Keratinocyte (primary cell): Measurements from ENCODE around the gene AKAP13. TPM values are rescaled to one million over a fixed set of nuclear protein-coding genes. Genes with fewer than 3 reads are reported as not detected.
"Not testable (repeated sequence)": the region's sequence is repeated elsewhere in the genome, so short reads cannot be mapped to it uniquely, and the experiment has no call there.

Experiments used
- DNase-seq: peaks from one replicate; pipeline ENCODE4 v3.0.0-alpha.2; 2011; ENCODE audit warnings: low read depth, missing footprints, low spot score
- FAIRE-seq: peaks from 2 replicates; lab custom pipeline; 2011; peaks lifted over from hg19 to GRCh38; lab: Jason Lieb, UNC
- H2AFZ ChIP-seq: 2 replicates; pipeline ENCODE4 v1.6.0; 2012; ENCODE audit warnings: low read length, control low read depth, inconsistent platforms; ENCODE audit not compliant: control insufficient read depth
- H3K27ac ChIP-seq: 2 replicates; pipeline ENCODE4 v1.5.1; 2011; ENCODE audit warnings: low read length; ENCODE audit not compliant: control insufficient read depth, insufficient read depth
- H3K27me3 ChIP-seq: 3 replicates; pipeline ENCODE4 v1.6.0; 2011; ENCODE audit warnings: low read length; ENCODE audit not compliant: control insufficient read depth, insufficient read depth; ENCODE audit errors: extremely low read depth
- H3K36me3 ChIP-seq, 2 experiments: 2 replicates in 1 of 2; 3 replicates in 1 of 2; pipeline ENCODE4 v1.5.1; 2011; ENCODE audit warnings: low read length in 2 of 2, mild to moderate bottlenecking in 1 of 2; ENCODE audit not compliant: control insufficient read depth in 2 of 2, insufficient read depth in 2 of 2; ENCODE audit errors: extremely low read depth in 1 of 2
- H3K4me1 ChIP-seq: 3 replicates; pipeline ENCODE4 v1.5.1; 2011; ENCODE audit warnings: low read length; ENCODE audit not compliant: control insufficient read depth, insufficient read depth; ENCODE audit errors: extremely low read depth
- H3K4me2 ChIP-seq: 3 replicates; pipeline ENCODE4 v1.6.0; 2011; ENCODE audit warnings: low read depth, low read length; ENCODE audit not compliant: control insufficient read depth, insufficient read depth; ENCODE audit errors: extremely low read depth
- H3K4me3 ChIP-seq, 3 experiments: fragments of 200-600 bp in 1 of 3; sonication (generic) in 1 of 3; 2 replicates in 2 of 3; 3 replicates in 1 of 3; pipeline ENCODE4 v1.5.1; 2011 to 2016; ENCODE audit warnings: low read length in 3 of 3, mild to moderate bottlenecking in 3 of 3, control low read depth in 2 of 3, inconsistent platforms in 1 of 3, low read depth in 1 of 3, mixed read lengths in 1 of 3, mixed run types in 1 of 3, moderate library complexity in 1 of 3; ENCODE audit not compliant: control insufficient read depth in 2 of 3, insufficient read depth in 2 of 3; ENCODE audit errors: extremely low read depth in 1 of 3
- H3K79me2 ChIP-seq: 2 replicates; pipeline ENCODE4 v1.6.0; 2012; ENCODE audit warnings: low read length; ENCODE audit not compliant: control insufficient read depth, insufficient read depth
- H3K9ac ChIP-seq: 3 replicates; pipeline ENCODE4 v1.6.0; 2011; ENCODE audit warnings: low read length; ENCODE audit not compliant: control insufficient read depth, insufficient read depth; ENCODE audit errors: extremely low read depth
- H3K9me1 ChIP-seq: 3 replicates; pipeline ENCODE4 v1.6.0; 2011; ENCODE audit warnings: low read length; ENCODE audit not compliant: control insufficient read depth, insufficient read depth; ENCODE audit errors: extremely low read depth
- H3K9me3 ChIP-seq: 2 replicates; pipeline ENCODE4 v1.5.1; 2012; ENCODE audit warnings: low read depth, low read length; ENCODE audit not compliant: control insufficient read depth
- H4K20me1 ChIP-seq: 3 replicates; pipeline ENCODE4 v1.6.0; 2011; ENCODE audit warnings: low read length; ENCODE audit not compliant: control insufficient read depth, insufficient read depth; ENCODE audit errors: extremely low read depth
- CTCF ChIP-seq, 3 experiments: IDR thresholded peaks in 1 of 3; conservative IDR thresholded peaks in 1 of 3; optimal IDR thresholded peaks in 1 of 3; 2 replicates in 2 of 3; 3 replicates in 1 of 3; pipeline versions ENCODE3 to v1.5.1; 2011; ENCODE audit warnings: low read length in 3 of 3, mild to moderate bottlenecking in 3 of 3, moderate library complexity in 2 of 3, control low read depth in 1 of 3, inconsistent platforms in 1 of 3; ENCODE audit not compliant: insufficient read depth in 2 of 3; ENCODE audit errors: extremely low read depth in 1 of 3
- EZH2 ChIP-seq: IDR thresholded peaks from one replicate; pipeline ENCODE4 v1.6.1; 2012; ENCODE audit warnings: inconsistent platforms, mild to moderate bottlenecking, low read length, moderate library complexity
- dilution Hi-C: fragments of 300-500 bp; cut with MboI; formaldehyde crosslinking; loops from one replicate; pipeline ENCODE4 v1.7.0; 2020; ENCODE audit warnings: low sequenced_read_pairs; ENCODE audit not compliant: extremely low pct_ligation_motif_present
- polyA plus RNA-seq, 5 experiments: library from polyadenylated mRNA; depleted of rRNA in 3 of 5; stranded (reverse) in 3 of 5; stranded (forward) in 1 of 5; unstranded in 1 of 5; fragments of >200 nt; gene quantifications; 1 replicate in 1 of 5; 2 replicates in 3 of 5; 3 replicates in 1 of 5; pipeline versions ENCODE4 v1.2.1 to v1.2.3, GENCODE V29; 2011 to 2012; ENCODE audit warnings: missing spikeins in 2 of 5, low read depth in 1 of 5, low replicate concordance in 1 of 5

The AKAP13 gene
- polyA plus RNA-seq, 1 donor (not counting 4 experiments of a cell fraction or from before 2014, with no cell fraction given): 16.7 TPM

DNA sequence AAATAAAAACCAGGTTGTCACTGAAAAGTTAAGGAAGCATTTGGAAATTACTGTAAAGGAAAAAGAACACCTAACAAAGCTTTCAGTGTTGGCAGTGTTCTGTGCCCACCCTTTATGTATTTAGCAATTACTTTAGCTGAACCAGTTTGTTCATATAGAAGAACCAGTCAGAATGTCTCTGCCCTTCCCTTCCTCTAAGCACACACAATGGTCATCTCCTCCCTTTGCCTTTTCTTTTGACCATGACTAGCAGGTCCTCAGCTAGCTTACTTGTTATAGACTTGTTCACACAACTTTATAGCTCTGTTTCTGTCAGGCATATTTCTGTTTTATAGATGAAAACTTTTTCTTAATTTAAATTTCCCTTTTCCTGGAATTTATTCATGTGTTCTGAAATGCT, 59.6 kb downstream of the AKAP13 start:
- no peaks in the 10 kb centered on the region for H4K20me1 ChIP-seq
- H3K27ac ChIP-seq: peak overlapping the region; percentile 40
- H3K4me2 ChIP-seq: peak overlapping the region; percentile 49
- no peak overlapping the region for H2AFZ ChIP-seq
- FAIRE-seq (no peak), DNase-seq (no peak)
- H3K36me3 ChIP-seq: no peaks in the 10 kb centered on the region
- no peak for TF ChIP-seq CTCF (optimal IDR thresholded peaks at IDR 0.05 in 1 of 3, IDR thresholded peaks at IDR 0.05 in 1 of 3, conservative IDR thresholded peaks at IDR 0.05 in 1 of 3; ENCODE audit: extremely low read depth in 1 of 3, insufficient read depth in 2 of 3, low read length in 3 of 3)
- no peak for TF ChIP-seq EZH2
- no peaks in the 10 kb centered on the region for H3K27me3 ChIP-seq
- dilution Hi-C loops: no loop called here
- H3K9ac ChIP-seq: peak overlapping the region; percentile 13
- H3K79me2 ChIP-seq: peaks cover 34% of the 10 kb centered on the region
- H3K9me3 ChIP-seq: no peaks in the 10 kb centered on the region
- H3K9me1 ChIP-seq: peaks cover 3% of the 10 kb centered on the region
- no peak overlapping the region for H3K4me3 ChIP-seq
- H3K4me1 ChIP-seq: peaks cover 34% of the 10 kb centered on the region

DNA sequence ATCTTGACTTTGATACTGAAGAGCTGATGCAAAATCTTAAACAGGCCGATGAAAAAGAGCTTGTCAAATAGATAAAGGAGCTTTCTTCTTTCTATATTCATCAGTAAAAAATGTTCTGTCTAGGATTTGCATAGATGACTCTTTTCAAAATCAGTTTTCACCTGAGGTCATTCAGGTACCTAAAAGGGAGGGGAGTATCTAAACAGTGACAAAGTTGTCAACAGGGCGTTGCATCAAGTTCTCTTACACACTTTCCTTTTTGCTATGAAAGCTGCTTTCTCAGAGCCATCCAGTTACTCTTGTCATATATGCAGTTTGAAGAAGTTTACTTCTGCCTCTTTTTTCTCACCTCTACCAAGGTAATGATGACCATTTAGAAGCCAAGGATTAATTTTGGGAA, 60.0 kb downstream of the AKAP13 start:
- H3K27ac ChIP-seq: peak overlapping the region; percentile 40
- no peaks in the 10 kb centered on the region for H4K20me1 ChIP-seq
- H3K9me3 ChIP-seq: no peaks in the 10 kb centered on the region
- H3K4me2 ChIP-seq: peak overlapping the region; percentile 49
- peak overlapping the region in 1 of 3 experiments; percentile 4 for H3K4me3 ChIP-seq
- dilution Hi-C loops: no loop called here
- DNase-seq: no peak
- H3K9ac ChIP-seq: peak overlapping the region; percentile 13
- peaks cover 3% of the 10 kb centered on the region for H3K9me1 ChIP-seq
- no peak overlapping the region for H2AFZ ChIP-seq
- no peaks in the 10 kb centered on the region for H3K36me3 ChIP-seq
- H3K79me2 ChIP-seq: peaks cover 38% of the 10 kb centered on the region
- no peak for TF ChIP-seq CTCF (optimal IDR thresholded peaks at IDR 0.05 in 1 of 3, IDR thresholded peaks at IDR 0.05 in 1 of 3, conservative IDR thresholded peaks at IDR 0.05 in 1 of 3; ENCODE audit: extremely low read depth in 1 of 3, insufficient read depth in 2 of 3, low read length in 3 of 3)
- no peak for TF ChIP-seq EZH2
- peaks cover 34% of the 10 kb centered on the region for H3K4me1 ChIP-seq
- no peaks in the 10 kb centered on the region for H3K27me3 ChIP-seq
- FAIRE-seq: peak; percentile 70

DNA sequence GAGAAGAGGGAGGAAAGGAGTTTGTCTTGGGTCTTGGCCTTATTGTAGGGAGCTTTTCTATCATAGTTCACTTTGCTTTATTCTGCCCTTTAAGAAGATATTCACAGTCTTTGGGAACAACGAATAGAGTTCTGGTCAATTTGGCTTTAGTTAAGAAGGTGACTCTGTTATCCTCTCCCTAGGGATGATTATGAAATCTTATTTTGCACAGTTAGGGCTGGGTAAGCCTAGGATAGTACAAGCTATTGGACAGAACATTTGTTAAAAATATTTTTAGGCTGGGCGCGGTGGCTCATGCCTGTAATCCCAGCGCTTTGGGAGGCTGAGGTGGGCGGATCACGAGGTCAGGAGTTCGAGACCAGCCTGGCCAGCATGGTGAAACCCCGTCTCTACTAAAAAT, 61.5 kb downstream of the AKAP13 start:
- H3K27me3 ChIP-seq, dilution Hi-C loops, H3K9me3 ChIP-seq, H3K9me1 ChIP-seq, FAIRE-seq, H3K27ac ChIP-seq, DNase-seq, H3K36me3 ChIP-seq, H3K9ac ChIP-seq, H4K20me1 ChIP-seq, H2AFZ ChIP-seq, H3K4me3 ChIP-seq, H3K4me2 ChIP-seq: not testable (repeated sequence)
- Histone ChIP-seq H3K79me2 (peaks cover 50% of the 10 kb centered on the region), H3K4me1 (peaks cover 34% of the 10 kb centered on the region)
